NCI-H146 treated with DMSO at 0.1 percent for 48 hours (cell line): ENCODE measurements around the gene ZNF771.

ENCODE experiments used
- DNase-seq: peaks from one replicate; lab custom pipeline; 2025; ENCODE audit not compliant: unreplicated experiment; lab: John Stamatoyannopoulos, UW

Gene ZNF771

DNA sequence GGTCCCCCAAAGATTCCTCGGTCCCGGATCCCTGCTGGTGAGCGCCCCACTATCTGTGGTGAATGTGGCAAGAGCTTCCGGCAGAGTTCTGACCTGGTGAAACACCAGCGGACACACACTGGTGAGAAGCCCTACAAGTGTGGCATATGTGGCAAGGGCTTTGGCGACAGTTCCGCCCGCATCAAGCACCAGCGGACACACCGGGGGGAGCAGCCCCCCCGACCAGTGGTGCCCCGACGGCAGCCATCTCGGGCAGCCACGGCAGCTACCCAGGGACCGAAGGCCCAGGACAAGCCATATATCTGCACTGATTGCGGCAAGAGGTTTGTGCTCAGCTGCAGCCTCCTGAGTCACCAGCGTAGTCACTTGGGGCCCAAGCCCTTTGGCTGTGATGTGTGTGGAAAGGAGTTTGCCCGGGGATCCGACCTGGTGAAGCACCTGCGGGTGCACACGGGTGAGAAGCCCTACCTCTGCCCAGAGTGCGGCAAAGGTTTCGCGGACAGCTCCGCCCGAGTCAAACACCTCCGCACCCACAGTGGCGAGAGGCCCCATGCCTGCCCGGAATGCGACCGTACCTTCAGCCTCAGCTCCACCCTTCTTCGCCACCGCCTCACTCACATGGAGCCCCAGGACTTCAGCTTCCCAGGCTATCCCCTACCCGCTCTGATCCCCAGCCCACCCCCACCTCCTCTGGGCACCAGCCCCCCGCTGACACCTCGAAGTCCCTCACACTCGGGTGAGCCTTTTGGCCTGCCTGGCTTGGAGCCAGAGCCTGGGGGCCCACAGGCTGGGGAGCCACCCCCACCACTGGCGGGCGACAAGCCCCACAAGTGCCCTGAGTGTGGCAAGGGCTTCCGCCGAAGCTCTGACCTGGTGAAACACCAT is 9.4 kb upstream of the ZNF771 start:
- no peak for DNase-seq

GRCh38 chr16:30398661-30399434 is 8.6 kb upstream of the ZNF771 start:
- DNase-seq, result no peak

- DNase-seq, result no peak
Observed at GRCh38 chr16:30399435-30400186, 7.8 kb upstream of the ZNF771 start.

DNA sequence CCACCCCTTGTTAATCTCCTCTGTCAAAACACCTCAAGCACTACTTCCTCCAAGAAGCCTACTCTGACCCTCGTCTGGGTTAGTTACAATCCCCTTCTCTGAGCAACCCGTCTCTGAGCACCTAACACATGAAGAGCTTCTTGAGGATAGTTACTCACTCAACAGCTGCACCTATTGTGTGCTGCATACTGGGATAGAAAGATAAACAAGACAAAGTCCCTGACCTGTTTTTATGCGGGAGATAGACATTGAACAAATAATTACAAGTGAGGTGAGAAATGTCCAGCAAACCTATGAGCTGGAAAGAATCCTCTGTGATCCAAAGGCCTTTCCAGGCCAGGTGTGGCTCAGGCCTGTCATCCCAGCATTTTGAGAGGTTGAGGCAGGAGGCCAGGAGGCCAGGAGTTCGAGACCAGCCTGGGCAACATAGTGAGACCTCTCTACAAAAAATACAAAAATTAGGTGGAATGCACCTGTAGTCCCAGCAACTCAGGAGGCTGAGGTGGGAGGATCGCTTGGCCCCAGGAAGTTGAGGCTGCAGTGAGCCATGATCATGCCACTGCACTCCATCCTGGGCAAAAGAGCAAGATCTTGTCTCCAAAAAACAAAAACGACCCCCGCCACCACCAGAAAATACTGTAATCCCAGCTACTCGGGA is 5.5 kb upstream of the ZNF771 start:
- no peak for DNase-seq

- DNase-seq, result no peak
Observed at GRCh38 chr16:30406795-30407101, 658 bp upstream of the ZNF771 start.

DNA sequence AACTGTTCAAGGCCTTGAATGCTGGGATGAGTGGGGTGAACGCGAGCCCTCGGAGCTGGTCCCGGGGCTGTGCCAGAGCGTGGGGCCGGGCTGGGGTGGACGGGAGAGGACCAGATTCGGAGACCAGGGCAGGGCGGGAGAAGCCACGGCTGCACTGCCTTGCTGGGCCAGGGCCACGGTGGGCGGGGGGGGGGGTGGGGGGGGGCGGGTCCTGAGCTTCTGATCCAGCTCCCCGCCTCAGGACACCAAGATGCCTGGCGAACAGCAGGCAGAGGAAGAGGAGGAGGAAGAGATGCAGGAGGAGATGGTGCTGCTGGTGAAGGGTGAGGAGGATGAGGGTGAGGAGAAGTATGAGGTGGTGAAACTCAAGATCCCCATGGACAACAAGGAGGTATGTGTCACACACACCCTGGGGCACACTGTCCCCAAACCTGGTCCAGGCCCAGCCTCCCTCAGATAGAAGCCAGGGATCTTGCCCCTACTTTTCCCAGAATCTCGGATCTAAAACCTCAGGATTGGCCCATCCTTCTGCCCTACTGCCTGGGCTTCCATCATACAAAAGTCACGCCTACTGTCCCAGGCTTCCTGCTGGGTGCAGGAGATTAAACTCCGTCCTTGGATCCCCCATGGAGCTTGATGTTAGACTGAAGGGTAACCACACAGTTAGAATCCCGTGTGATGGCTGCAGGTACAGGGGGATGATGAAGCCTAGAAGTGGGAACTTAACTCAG is 563 bp downstream of the ZNF771 start:
- no peak for DNase-seq

GRCh38 chr16:30409125-30410060 is 2.0 kb downstream of the ZNF771 start:
- peak; percentile 83 for DNase-seq

DNA sequence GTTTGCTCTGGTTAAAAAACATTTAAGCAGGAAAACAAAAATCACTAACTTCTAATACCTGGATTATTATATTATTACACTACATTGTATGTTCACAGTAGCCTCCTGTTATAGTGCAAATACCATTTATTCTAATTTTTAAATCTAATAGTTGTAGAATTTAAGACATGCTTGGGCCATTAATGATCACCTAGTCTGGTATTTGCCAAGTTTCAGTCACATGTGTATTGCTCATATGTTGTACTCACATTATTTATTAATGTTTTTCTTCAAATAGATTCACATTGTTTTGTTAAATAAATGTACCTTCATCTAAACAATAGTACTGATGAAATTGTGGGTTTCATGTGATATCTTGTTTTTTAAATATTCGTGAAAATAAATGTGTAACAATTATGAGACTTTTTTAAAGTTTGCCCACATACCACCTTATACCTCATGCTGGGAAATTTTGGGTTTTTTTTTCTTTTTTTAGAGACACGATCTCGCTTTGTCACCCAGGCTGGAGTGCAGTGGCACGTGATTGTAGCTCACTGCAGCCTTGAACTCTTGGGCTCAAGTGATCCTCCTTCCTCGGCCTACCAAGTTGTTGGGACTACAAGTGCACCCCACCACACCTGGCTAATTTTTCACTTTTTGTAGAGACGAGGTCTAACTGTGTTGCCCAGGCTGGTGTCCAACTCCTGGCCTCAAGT is 5.9 kb downstream of the ZNF771 start:
- no peak for DNase-seq

- DNase-seq, result no peak
Observed at GRCh38 chr16:30414159-30414558, 6.8 kb downstream of the ZNF771 start.

DNA sequence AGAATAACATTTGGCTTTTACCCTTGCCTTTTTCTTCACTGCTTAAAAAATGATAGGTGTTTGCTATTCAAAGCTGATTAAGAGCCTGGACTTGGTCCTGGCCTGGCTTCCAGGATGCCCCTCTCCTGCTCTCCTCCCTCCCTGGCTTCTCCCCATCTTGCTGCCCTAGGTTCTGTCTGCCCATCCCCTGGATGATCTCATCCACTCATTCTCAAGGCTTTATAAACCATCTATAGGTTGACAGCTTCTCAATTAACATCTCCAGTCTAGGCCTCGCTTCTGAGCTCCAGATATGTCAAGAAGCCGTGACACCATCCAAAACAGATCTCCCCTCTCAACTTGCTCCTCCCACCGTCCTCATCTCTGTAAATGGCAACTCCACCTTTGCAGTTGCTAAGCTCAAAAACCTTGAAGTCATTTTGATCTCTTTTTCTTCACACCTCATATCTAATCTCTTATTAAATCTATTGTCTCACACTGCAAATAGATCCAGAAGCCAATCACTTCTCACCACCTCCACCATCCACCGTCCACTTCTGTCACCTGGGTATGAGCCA is 8.7 kb downstream of the ZNF771 start:
- DNase-seq, result no peak

- no peak for DNase-seq
Observed at GRCh38 chr16:30416624-30417528, 9.5 kb downstream of the ZNF771 start.

DNA sequence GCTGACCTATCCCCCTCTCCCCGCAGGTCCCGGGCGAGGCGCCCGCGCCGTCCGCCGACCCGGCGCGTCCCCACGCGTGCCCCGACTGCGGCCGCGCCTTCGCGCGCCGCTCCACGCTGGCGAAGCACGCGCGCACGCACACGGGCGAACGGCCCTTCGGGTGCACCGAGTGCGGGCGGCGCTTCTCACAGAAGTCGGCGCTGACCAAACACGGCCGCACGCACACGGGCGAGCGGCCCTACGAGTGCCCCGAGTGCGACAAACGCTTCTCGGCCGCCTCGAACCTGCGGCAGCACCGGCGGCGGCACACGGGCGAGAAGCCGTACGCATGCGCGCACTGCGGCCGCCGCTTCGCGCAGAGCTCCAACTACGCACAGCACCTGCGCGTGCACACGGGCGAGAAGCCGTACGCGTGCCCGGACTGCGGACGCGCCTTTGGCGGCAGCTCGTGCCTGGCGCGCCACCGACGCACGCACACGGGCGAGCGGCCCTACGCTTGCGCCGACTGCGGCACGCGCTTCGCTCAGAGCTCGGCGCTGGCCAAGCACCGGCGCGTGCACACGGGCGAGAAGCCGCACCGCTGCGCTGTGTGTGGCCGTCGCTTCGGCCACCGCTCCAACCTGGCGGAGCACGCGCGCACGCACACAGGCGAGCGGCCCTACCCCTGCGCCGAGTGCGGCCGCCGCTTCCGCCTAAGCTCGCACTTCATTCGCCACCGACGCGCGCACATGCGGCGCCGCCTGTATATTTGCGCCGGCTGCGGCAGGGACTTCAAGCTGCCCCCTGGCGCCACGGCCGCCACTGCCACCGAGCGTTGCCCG is 10.3 kb downstream of the ZNF771 start:
- peak; percentile 86 for DNase-seq

DNA sequence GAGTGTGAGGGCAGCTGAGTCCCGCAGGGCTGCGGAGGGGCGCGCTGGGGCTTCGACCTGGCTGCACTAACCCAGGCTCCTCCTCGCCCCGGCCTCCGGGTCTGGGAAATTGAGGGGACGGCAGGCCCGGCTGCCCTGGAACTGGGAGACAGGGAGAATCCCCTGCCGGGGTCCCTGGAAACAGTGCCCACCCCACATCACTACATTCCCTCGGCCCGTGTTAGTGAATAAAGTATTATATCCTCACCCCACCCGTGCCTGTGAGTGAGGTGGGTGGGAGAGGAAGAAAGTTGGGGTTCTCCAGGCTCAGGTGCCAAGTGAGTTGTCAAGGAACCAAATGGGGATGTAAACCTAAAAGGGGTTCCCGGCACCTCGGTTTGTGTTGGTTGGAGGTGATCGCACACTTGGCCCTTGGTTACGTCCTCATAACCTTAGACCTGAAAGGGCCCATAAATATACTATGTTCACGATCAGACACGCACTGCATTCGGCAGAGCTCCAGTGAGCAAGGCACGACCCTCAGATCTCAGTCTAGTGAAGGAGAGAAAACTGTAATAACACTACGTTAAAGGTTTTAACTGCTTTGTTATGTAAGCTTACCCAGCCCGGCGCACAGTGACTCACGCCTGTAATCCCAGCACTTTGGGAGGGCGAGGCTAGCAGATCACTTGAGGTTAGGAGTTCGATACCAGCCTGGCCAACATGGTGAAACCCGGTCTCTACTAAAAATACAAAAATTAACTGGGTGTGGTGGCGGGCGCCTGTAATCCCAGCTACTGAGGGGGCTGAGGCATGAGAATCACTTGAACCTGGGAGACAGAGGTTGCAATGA is 11.2 kb downstream of the ZNF771 start:
- DNase-seq, result no peak

DNA sequence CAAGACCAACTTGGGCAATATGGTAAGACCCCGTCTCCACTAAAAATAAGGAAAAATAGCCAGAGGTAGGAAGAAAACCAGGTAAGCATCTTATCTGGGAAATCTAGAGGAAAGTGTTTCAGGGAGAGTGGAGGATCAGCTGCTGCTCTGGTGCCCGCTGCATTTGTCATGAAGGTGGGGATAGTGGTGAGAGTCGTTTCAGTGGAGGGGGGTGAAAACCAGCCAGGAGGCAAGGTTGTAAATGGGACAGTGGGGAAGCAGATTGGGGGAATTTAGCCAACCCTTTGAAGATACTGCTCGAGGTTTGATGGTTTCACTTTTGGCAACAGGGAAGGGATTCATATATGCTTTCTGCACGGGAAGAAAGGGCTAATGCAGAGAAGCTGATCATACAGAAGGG is 13.6 kb downstream of the ZNF771 start:
- DNase-seq, result no peak

DNA sequence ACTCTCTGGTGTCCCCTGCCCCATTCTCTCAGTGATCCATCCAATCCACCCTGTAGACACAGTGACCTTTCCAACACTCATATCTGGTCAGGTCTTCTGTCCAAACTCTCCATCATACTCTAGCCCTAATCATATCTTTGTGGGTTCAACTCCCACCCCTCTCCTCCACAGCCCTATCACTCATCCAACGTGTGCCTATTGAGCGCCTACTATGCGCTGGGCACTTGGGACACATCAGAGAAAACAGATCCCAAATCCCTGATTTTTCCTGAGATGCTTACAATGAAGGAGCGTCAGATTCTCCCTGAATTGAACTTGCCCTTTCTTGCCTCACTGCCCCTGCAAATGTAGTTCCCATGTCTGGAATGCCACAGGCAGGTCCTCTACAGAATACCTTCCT is 20.6 kb downstream of the ZNF771 start:
- no peak for DNase-seq

DNA sequence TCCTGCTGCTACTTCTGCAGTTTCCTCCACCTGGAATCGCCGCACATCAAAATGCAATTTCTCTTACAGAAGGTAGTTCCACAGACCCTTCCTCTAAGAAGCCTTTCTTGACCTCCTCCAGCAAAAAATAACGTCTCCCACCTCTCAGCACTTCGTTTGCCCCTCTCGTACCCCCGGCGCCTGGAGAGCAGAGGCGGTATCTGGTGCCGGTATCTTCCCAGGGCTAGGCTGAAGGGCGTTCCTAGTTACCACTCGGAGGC is 21.9 kb downstream of the ZNF771 start:
- peak; percentile 53 for DNase-seq
